B cell (primary cell): ENCODE data around the gene CFAP119. TPM values are rescaled to one million over a fixed set of nuclear protein-coding genes. Genes with fewer than 3 reads are reported as not detected.

Source experiments
- ATAC-seq: fragments of 200-7000 bp; cut with Tn5 transposase; one replicate; pipeline ENCODE4 v1.10.0; 2021; ENCODE audit warnings: low read depth, mild to moderate bottlenecking, moderate number of reproducible peaks, moderate library complexity
- CTCF ChIA-PET: fragments of 350-600 bp; sonication (Branson Sonifier 250); formaldehyde crosslinking; loops from one replicate; lab custom pipeline; 2021; ENCODE audit warnings: antibody characterized with exemption, inconsistent platforms; lab: Charles Lee
- POLR2A ChIA-PET: fragments of 350-600 bp; sonication (Branson Sonifier 250); formaldehyde crosslinking; loops from one replicate; lab custom pipeline; 2021; ENCODE audit warnings: antibody characterized with exemption; lab: Charles Lee
- DNase-seq: peaks from one replicate; pipeline ENCODE4 v3.0.0; 2013
- H2AFZ ChIP-seq: 2 replicates; pipeline ENCODE4 v1.6.1; 2012; ENCODE audit warnings: mild to moderate bottlenecking, low read depth, low read length; ENCODE audit not compliant: insufficient read depth, poor library complexity, severe bottlenecking
- H3K27ac ChIP-seq, 2 donors: 1 replicate in 1 of 2; 2 replicates in 1 of 2; pipeline ENCODE4 v1.5.1; 2012 to 2013; ENCODE audit warnings: low read length in 2 of 2, mild to moderate bottlenecking in 2 of 2, moderate library complexity in 1 of 2
- H3K27me3 ChIP-seq, 4 experiments: fragments of 200-600 bp in 1 of 4; sonication (generic) in 1 of 4; replicated peaks in 1 of 4; 1 replicate in 2 of 4; 2 replicates in 2 of 4; pipeline versions ENCODE4 v1.6.1 to v1.7.0; 2013 to 2016; ENCODE audit warnings: low read length in 3 of 4, mild to moderate bottlenecking in 2 of 4, mixed read lengths in 1 of 4, moderate library complexity in 1 of 4; ENCODE audit not compliant: insufficient read depth in 4 of 4, control insufficient read depth in 3 of 4; ENCODE audit errors: control extremely low read depth in 1 of 4
- H3K36me3 ChIP-seq, 2 experiments: replicated peaks in 1 of 2; 1 replicate in 1 of 2; 2 replicates in 1 of 2; pipeline versions ENCODE4 v1.6.1 to v1.7.1; 2013; ENCODE audit warnings: low read length in 1 of 2; ENCODE audit not compliant: insufficient read depth in 2 of 2, control insufficient read depth in 1 of 2; ENCODE audit errors: control extremely low read depth in 1 of 2, extremely low read depth in 1 of 2
- H3K4me1 ChIP-seq, 2 donors: fragments of 200-600 bp in 1 of 2; sonication (generic) in 1 of 2; 1 replicate in 1 of 2; 2 replicates in 1 of 2; pipeline versions ENCODE4 v1.5.1 to v1.6.1; 2013 to 2017; ENCODE audit warnings: low read length in 2 of 2; ENCODE audit not compliant: control insufficient read depth in 2 of 2, insufficient read depth in 2 of 2
- H3K4me2 ChIP-seq: replicated peaks from 2 replicates; pipeline ENCODE3; 2012; ENCODE audit warnings: mild to moderate bottlenecking, low read depth, low read length; ENCODE audit not compliant: poor library complexity, severe bottlenecking
- H3K4me3 ChIP-seq, 5 experiments: fragments of 200-600 bp in 1 of 5; sonication (generic) in 1 of 5; 1 replicate in 3 of 5; 2 replicates in 2 of 5; pipeline versions ENCODE4 v1.5.1 to v1.7.0; 2011 to 2016; ENCODE audit warnings: low read length in 4 of 5, mild to moderate bottlenecking in 4 of 5, low read depth in 2 of 5, control low read depth in 1 of 5, moderate library complexity in 1 of 5; ENCODE audit not compliant: insufficient read depth in 1 of 5; ENCODE audit errors: control extremely low read depth in 1 of 5, extremely low read depth in 1 of 5
- H3K79me2 ChIP-seq: fragments of 200-600 bp; sonication (generic); one replicate; pipeline ENCODE4 v1.6.0; 2016; ENCODE audit warnings: low read length; ENCODE audit not compliant: control insufficient read depth, insufficient read depth
- H3K9ac ChIP-seq: fragments of 200-600 bp; sonication (generic); 2 replicates; pipeline ENCODE4 v1.6.1; 2017; ENCODE audit warnings: mild to moderate bottlenecking, low read length, moderate library complexity
- H3K9me3 ChIP-seq, 3 donors: one replicate each; pipeline versions ENCODE4 v1.6.1 to v1.7.1; 2013; ENCODE audit warnings: low read length in 2 of 3; ENCODE audit not compliant: control insufficient read depth in 2 of 3, insufficient read depth in 1 of 3; ENCODE audit errors: control extremely low read depth in 1 of 3
- H4K20me1 ChIP-seq: 2 replicates; pipeline ENCODE4 v1.6.0; 2012; ENCODE audit warnings: mild to moderate bottlenecking, low read length; ENCODE audit not compliant: insufficient read depth, control insufficient read depth, poor library complexity, severe bottlenecking
- H3K27ac Mint-ChIP-seq: one replicate; pipeline ENCODE4 v1.8.0; 2021; ENCODE audit warnings: mixed read lengths
- H3K27me3 Mint-ChIP-seq: one replicate; pipeline ENCODE4 v1.8.0; 2021; ENCODE audit warnings: mixed read lengths
- H3K4me1 Mint-ChIP-seq: one replicate; pipeline ENCODE4 v1.8.0; 2021; ENCODE audit warnings: mixed read lengths
- H3K4me3 Mint-ChIP-seq: one replicate; pipeline ENCODE4 v1.8.0; 2021; ENCODE audit warnings: mixed read lengths
- H3K9me3 Mint-ChIP-seq: one replicate; pipeline ENCODE4 v1.8.0; 2022; ENCODE audit warnings: mixed read lengths; ENCODE audit not compliant: insufficient read depth
- EZH2 ChIP-seq: IDR thresholded peaks from 2 replicates; pipeline ENCODE4 v1.6.1; 2012; ENCODE audit warnings: borderline replicate concordance, low read depth, mild to moderate bottlenecking, moderate library complexity, low read length; ENCODE audit not compliant: insufficient read depth, poor library complexity, severe bottlenecking
- WGBS: methylation state at CpG from one replicate; pipeline ENCODE4 v1.1.5; 2013; ENCODE audit warnings: missing lambda C conversion rate; ENCODE audit not compliant: insufficient coverage; 5-methylcytosine and 5-hydroxymethylcytosine counted together
- intact Hi-C: fragments of 100-400 bp; cut with micrococcal nuclease; formaldehyde crosslinking; loops from one replicate; pipeline ENCODE4 v1.10.0; 2022
- polyA plus RNA-seq: library from polyadenylated mRNA; depleted of rRNA; stranded (reverse); fragments of >200 nt; gene quantifications from 2 replicates; pipeline ENCODE4 v1.2.3, GENCODE V29; 2012
- small RNA-seq: library from RNA; depleted of rRNA; stranded (forward); fragments of <200 nt; gene quantifications from one replicate; pipeline ENCODE3, GENCODE V24; 2012; ENCODE audit warnings: low replicate concordance, low read depth; ENCODE audit not compliant: insufficient read length
- total RNA-seq, 2 donors: library from RNA; stranded (reverse); fragments of 120-200 nt in 1 of 2; gene quantifications; 1 replicate in 1 of 2; 2 replicates in 1 of 2; pipeline versions ENCODE4 v1.2.3 to v1.2.4, GENCODE V29; 2013 to 2022
- TF ChIP-seq, protein P1 (sequence below): fragments of 200-600 bp; IDR thresholded peaks from one replicate; pipeline ENCODE4 v1.8.0; 2022; ENCODE audit warnings: antibody characterized with exemption, mild to moderate bottlenecking

Gene CFAP119
- total and polyA plus RNA-seq, 2 donors (not counting 1 experiment from before 2014, with no cell fraction given), result 8.5 to 11.7 TPM

DNA sequence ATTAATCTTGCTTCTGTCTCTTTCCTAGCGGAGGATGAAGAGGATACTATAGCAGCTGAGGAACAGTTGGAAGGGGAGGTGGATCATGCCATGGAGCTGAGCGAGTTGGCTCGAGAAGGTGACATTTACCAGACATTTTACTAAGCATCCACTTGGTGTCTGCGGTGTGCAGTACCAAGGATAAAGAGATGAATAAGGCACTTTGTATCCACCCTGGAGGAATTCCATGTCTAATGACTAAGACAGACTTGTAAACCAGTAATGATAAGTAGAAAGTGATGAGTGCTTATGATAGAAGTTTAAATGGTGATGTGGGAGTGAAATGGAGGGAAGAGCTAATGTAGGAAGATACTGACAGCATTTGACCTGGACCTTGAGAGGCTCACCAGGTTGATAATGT lies 50.9 kb downstream of the CFAP119 start:
- no peaks in the 10 kb centered on the region for H3K9me3 Mint-ChIP-seq
- Histone ChIP-seq H2AFZ (no peak overlapping the region), H3K4me3 (no peak overlapping the region), H3K27ac (no peak overlapping the region), H3K9ac (no peak overlapping the region), H3K9me3 (no peaks in the 10 kb centered on the region), H3K4me2 (no peak overlapping the region), H3K79me2 (peaks cover 31% of the 10 kb centered on the region), H4K20me1 (peaks cover 47% of the 10 kb centered on the region), H3K36me3 (peaks cover 24 to 94% of the 10 kb centered on the region in 2 experiments), H3K4me1 (peaks cover 5 to 9% of the 10 kb centered on the region in 2 donors), H3K27me3 (no peaks in the 10 kb centered on the region)
- intact Hi-C loops, result no loop called here
- ChIA-PET CTCF (interaction anchor here (1.0 kb wide), 1 partner anchor 17 kb away, joined by 3 read pairs; no protein-coding TSS in a partner anchor), POLR2A (no interaction called here)
- no peak for ATAC-seq
- TF ChIP-seq EZH2, result no peak
- TF ChIP-seq, protein P1, sequence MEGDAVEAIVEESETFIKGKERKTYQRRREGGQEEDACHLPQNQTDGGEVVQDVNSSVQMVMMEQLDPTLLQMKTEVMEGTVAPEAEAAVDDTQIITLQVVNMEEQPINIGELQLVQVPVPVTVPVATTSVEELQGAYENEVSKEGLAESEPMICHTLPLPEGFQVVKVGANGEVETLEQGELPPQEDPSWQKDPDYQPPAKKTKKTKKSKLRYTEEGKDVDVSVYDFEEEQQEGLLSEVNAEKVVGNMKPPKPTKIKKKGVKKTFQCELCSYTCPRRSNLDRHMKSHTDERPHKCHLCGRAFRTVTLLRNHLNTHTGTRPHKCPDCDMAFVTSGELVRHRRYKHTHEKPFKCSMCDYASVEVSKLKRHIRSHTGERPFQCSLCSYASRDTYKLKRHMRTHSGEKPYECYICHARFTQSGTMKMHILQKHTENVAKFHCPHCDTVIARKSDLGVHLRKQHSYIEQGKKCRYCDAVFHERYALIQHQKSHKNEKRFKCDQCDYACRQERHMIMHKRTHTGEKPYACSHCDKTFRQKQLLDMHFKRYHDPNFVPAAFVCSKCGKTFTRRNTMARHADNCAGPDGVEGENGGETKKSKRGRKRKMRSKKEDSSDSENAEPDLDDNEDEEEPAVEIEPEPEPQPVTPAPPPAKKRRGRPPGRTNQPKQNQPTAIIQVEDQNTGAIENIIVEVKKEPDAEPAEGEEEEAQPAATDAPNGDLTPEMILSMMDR, result no peak
- H3K27me3 Mint-ChIP-seq, result no peaks in the 10 kb centered on the region
- no peak for DNase-seq
- no peak overlapping the region for H3K4me3 Mint-ChIP-seq
- no peak overlapping the region for H3K27ac Mint-ChIP-seq
- no CpG with 5 or more reads among the region's 4 CpGs for whole genome bisulfite sequencing
- peaks cover 11% of the 10 kb centered on the region for H3K4me1 Mint-ChIP-seq

Small RNAs within 50 kb of the gene (small RNA-seq; reads per million reads assigned to genes)
- 38.3 reads per million, percentile 92 among the genes with 10 or more reads in this experiment for gene SNORA30

Other genes with a start within 250 kb of the CFAP119 start
- 33.3 and 36.5 TPM in 2 replicates for gene ZNF768, start 235.5 kb downstream of the CFAP119 start, total RNA-seq
- 16.8 and 24.8 TPM in 2 replicates for gene ZNF768, start 235.5 kb downstream of the CFAP119 start, polyA plus RNA-seq
- 17.3 and 27.1 TPM in 2 replicates for gene ZNF747, start 227.2 kb downstream of the CFAP119 start, total RNA-seq
- 7.3 and 9.7 TPM in 2 replicates for gene ZNF747, start 227.2 kb downstream of the CFAP119 start, polyA plus RNA-seq
- 19.7 and 20.9 TPM in 2 replicates for gene ZNF764, start 203.7 kb downstream of the CFAP119 start, total RNA-seq
- 11.0 and 12.6 TPM in 2 replicates for gene ZNF764, start 203.7 kb downstream of the CFAP119 start, polyA plus RNA-seq
- 23.1 and 24.9 TPM in 2 replicates for gene ZNF688, start 190.3 kb downstream of the CFAP119 start, total RNA-seq
- gene ZNF688, start 190.3 kb downstream of the CFAP119 start, polyA plus RNA-seq, result 15.9 and 20.6 TPM in 2 replicates
- 39.7 and 44.6 TPM in 2 replicates for gene ZNF785, start 176.4 kb downstream of the CFAP119 start, total RNA-seq
- gene ZNF785, start 176.4 kb downstream of the CFAP119 start, polyA plus RNA-seq, result 9.6 and 12.2 TPM in 2 replicates
- gene ZNF689, start 151.7 kb downstream of the CFAP119 start, total RNA-seq, result 11.9 and 12.4 TPM in 2 replicates
- gene ZNF689, start 151.7 kb downstream of the CFAP119 start, polyA plus RNA-seq, result 8.1 and 9.6 TPM in 2 replicates
- gene PRR14, start 111.1 kb downstream of the CFAP119 start, total RNA-seq, result 92.7 and 95.8 TPM in 2 replicates
- gene PRR14, start 111.1 kb downstream of the CFAP119 start, polyA plus RNA-seq, result 62.4 and 63.5 TPM in 2 replicates
- gene FBRS, start 103.6 kb downstream of the CFAP119 start, total RNA-seq, result 191 and 194 TPM in 2 replicates
- 68.3 and 84.4 TPM in 2 replicates for gene FBRS, start 103.6 kb downstream of the CFAP119 start, polyA plus RNA-seq
- gene SRCAP, start 62.9 kb downstream of the CFAP119 start, total RNA-seq, result 142 and 145 TPM in 2 replicates
- gene SRCAP, start 62.9 kb downstream of the CFAP119 start, polyA plus RNA-seq, result 20.9 and 21.4 TPM in 2 replicates
- gene PHKG2, start 13.6 kb downstream of the CFAP119 start, total RNA-seq, result 54.1 and 55.7 TPM in 2 replicates
- 79.0 and 80.8 TPM in 2 replicates for gene PHKG2, start 13.6 kb downstream of the CFAP119 start, polyA plus RNA-seq
- gene RNF40, start 260 bp upstream of the CFAP119 start, total RNA-seq, result 120 and 121 TPM in 2 replicates
- 41.8 and 44.3 TPM in 2 replicates for gene RNF40, start 260 bp upstream of the CFAP119 start, polyA plus RNA-seq
- 6.4 and 6.9 TPM in 2 replicates for gene ZNF629, start 25.1 kb upstream of the CFAP119 start, total RNA-seq
- gene ZNF629, start 25.1 kb upstream of the CFAP119 start, polyA plus RNA-seq, result 0.82 and 1.2 TPM in 2 replicates
- 30.5 and 31.6 TPM in 2 replicates for gene BCL7C, start 132.0 kb upstream of the CFAP119 start, total RNA-seq
- gene BCL7C, start 132.0 kb upstream of the CFAP119 start, polyA plus RNA-seq, result 14.9 and 17.1 TPM in 2 replicates
- 0.81 and 1.0 TPM in 2 replicates for gene CTF1, start 134.6 kb upstream of the CFAP119 start, total RNA-seq
- 0.78 and 0.99 TPM in 2 replicates for gene CTF1, start 134.6 kb upstream of the CFAP119 start, polyA plus RNA-seq
- gene FBXL19, start 161.5 kb upstream of the CFAP119 start, total RNA-seq, result 25.0 and 29.5 TPM in 2 replicates
- gene FBXL19, start 161.5 kb upstream of the CFAP119 start, polyA plus RNA-seq, result 9.0 and 12.9 TPM in 2 replicates
- gene ORAI3, start 187.0 kb upstream of the CFAP119 start, total RNA-seq, result 51.8 and 55.8 TPM in 2 replicates
- gene ORAI3, start 187.0 kb upstream of the CFAP119 start, polyA plus RNA-seq, result 24.2 and 32.2 TPM in 2 replicates
- gene SETD1A, start 195.7 kb upstream of the CFAP119 start, total RNA-seq, result 37.2 and 39.5 TPM in 2 replicates
- 11.5 and 12.4 TPM in 2 replicates for gene SETD1A, start 195.7 kb upstream of the CFAP119 start, polyA plus RNA-seq
- 1.0 and 1.2 TPM in 2 replicates for gene HSD3B7, start 223.1 kb upstream of the CFAP119 start, total RNA-seq
- gene HSD3B7, start 223.1 kb upstream of the CFAP119 start, polyA plus RNA-seq, result 0.65 and 0.89 TPM in 2 replicates
- 2.2 and 2.7 TPM in 2 replicates for gene STX1B, start 248.6 kb upstream of the CFAP119 start, total RNA-seq
- 1.8 and 2.1 TPM in 2 replicates for gene STX1B, start 248.6 kb upstream of the CFAP119 start, polyA plus RNA-seq